B cell (primary cell): ENCODE data around the gene LYRM7.

Experiments
- EZH2 ChIP-seq: IDR thresholded peaks from 2 replicates; pipeline ENCODE4 v1.6.1; 2012; ENCODE audit warnings: borderline replicate concordance, low read depth, mild to moderate bottlenecking, moderate library complexity, low read length; ENCODE audit not compliant: insufficient read depth, poor library complexity, severe bottlenecking
- TF ChIP-seq, protein P1 (sequence below): fragments of 200-600 bp; IDR thresholded peaks from one replicate; pipeline ENCODE4 v1.8.0; 2022; ENCODE audit warnings: antibody characterized with exemption, mild to moderate bottlenecking

DNA sequence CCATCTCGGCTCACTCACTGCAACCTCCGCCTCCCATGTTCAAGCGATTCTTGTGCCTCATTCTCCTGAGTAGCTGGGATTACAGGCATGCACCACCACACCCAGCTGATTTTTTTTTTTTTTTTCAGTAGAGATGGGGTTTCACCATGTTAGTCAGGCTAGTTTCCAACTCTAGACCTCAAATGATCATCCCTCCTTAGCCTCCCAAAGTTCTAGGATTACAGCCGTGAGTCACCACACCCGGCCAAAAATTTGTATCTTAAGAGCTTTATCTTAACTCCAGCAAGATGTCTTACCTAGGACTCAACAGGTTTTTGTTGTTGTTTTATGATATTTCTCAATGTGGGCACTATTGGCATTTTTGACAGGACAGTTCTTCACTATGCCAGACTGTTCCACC is 27.9 kb downstream of the LYRM7 start:
- TF ChIP-seq, protein P1, sequence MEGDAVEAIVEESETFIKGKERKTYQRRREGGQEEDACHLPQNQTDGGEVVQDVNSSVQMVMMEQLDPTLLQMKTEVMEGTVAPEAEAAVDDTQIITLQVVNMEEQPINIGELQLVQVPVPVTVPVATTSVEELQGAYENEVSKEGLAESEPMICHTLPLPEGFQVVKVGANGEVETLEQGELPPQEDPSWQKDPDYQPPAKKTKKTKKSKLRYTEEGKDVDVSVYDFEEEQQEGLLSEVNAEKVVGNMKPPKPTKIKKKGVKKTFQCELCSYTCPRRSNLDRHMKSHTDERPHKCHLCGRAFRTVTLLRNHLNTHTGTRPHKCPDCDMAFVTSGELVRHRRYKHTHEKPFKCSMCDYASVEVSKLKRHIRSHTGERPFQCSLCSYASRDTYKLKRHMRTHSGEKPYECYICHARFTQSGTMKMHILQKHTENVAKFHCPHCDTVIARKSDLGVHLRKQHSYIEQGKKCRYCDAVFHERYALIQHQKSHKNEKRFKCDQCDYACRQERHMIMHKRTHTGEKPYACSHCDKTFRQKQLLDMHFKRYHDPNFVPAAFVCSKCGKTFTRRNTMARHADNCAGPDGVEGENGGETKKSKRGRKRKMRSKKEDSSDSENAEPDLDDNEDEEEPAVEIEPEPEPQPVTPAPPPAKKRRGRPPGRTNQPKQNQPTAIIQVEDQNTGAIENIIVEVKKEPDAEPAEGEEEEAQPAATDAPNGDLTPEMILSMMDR = no peak
- no peak for TF ChIP-seq EZH2
